Mesenchymal stem cell (in vitro differentiated cells and primary cell): ENCODE data around the gene SNX8.

Experiments used
- DNase-seq: peaks from one replicate; pipeline ENCODE4 v3.0.0-alpha.2; 2013
- H2AFZ ChIP-seq: one replicate; pipeline ENCODE4 v1.6.1; 2013; ENCODE audit warnings: low read depth, mild to moderate bottlenecking, control low read depth, inconsistent platforms, low read length, moderate library complexity
- H2AK5ac ChIP-seq: 2 replicates; pipeline ENCODE4 v1.6.1; 2013; ENCODE audit warnings: low read length, moderate library complexity, mild to moderate bottlenecking, inconsistent platforms; ENCODE audit not compliant: severe bottlenecking
- H2BK120ac ChIP-seq: one replicate; pipeline ENCODE4 v1.6.1; 2013; ENCODE audit warnings: low read depth, mild to moderate bottlenecking, inconsistent platforms, low read length, moderate library complexity
- H2BK12ac ChIP-seq, 2 experiments: one replicate each; pipeline ENCODE4 v1.6.1; 2013; ENCODE audit warnings: inconsistent platforms in 2 of 2, low read length in 2 of 2, mild to moderate bottlenecking in 2 of 2, moderate library complexity in 2 of 2, control low read depth in 1 of 2
- H2BK15ac ChIP-seq: one replicate; pipeline ENCODE4 v1.6.1; 2013; ENCODE audit warnings: mild to moderate bottlenecking, low read depth, inconsistent platforms; ENCODE audit not compliant: poor library complexity, severe bottlenecking
- H2BK5ac ChIP-seq: 2 replicates; pipeline ENCODE4 v1.6.1; 2013; ENCODE audit warnings: low read depth, mild to moderate bottlenecking, low read length, control low read depth, inconsistent platforms; ENCODE audit not compliant: poor library complexity, severe bottlenecking
- H3K14ac ChIP-seq, 2 experiments: one replicate each; pipeline ENCODE4 v1.6.1; 2013; ENCODE audit warnings: inconsistent platforms in 2 of 2, low read length in 2 of 2, control low read depth in 1 of 2, mild to moderate bottlenecking in 1 of 2, moderate library complexity in 1 of 2
- H3K18ac ChIP-seq, 2 experiments: one replicate each; pipeline ENCODE4 v1.6.1; 2013; ENCODE audit warnings: inconsistent platforms in 2 of 2, low read length in 2 of 2, control low read depth in 1 of 2, low read depth in 1 of 2, mild to moderate bottlenecking in 1 of 2
- H3K23ac ChIP-seq, 2 experiments: one replicate each; pipeline ENCODE4 v1.6.1; 2013; ENCODE audit warnings: inconsistent platforms in 2 of 2, low read length in 2 of 2, mild to moderate bottlenecking in 2 of 2, moderate library complexity in 2 of 2, control low read depth in 1 of 2
- H3K27ac ChIP-seq: 2 replicates; pipeline ENCODE4 v1.5.1; 2013; ENCODE audit warnings: mild to moderate bottlenecking, moderate library complexity, low read length, control low read depth, inconsistent platforms; ENCODE audit not compliant: poor library complexity, severe bottlenecking
- H3K27me3 ChIP-seq, 2 experiments: 2 replicates each; pipeline versions ENCODE4 v1.6.1 to v1.7.0; 2013; ENCODE audit warnings: low read length in 2 of 2, mild to moderate bottlenecking in 2 of 2, moderate library complexity in 2 of 2, control low read depth in 1 of 2, inconsistent platforms in 1 of 2; ENCODE audit not compliant: control insufficient read depth in 1 of 2, insufficient read depth in 1 of 2
- H3K36me3 ChIP-seq, 2 experiments: 2 replicates each; pipeline versions ENCODE4 v1.6.1 to v1.7.0; 2013; ENCODE audit warnings: low read length in 2 of 2, control low read depth in 1 of 2, inconsistent platforms in 1 of 2, low read depth in 1 of 2, mild to moderate bottlenecking in 1 of 2; ENCODE audit not compliant: insufficient read depth in 2 of 2, control insufficient read depth in 1 of 2
- H3K4ac ChIP-seq, 2 experiments: one replicate each; pipeline ENCODE4 v1.6.1; 2013; ENCODE audit warnings: inconsistent platforms in 2 of 2, low read length in 2 of 2, mild to moderate bottlenecking in 2 of 2, moderate library complexity in 2 of 2, control low read depth in 1 of 2, low read depth in 1 of 2
- H3K4me1 ChIP-seq: 2 replicates; pipeline ENCODE4 v1.6.1; 2013; ENCODE audit warnings: low read depth, low read length, control low read depth; ENCODE audit not compliant: control insufficient read depth, insufficient read depth
- H3K4me2 ChIP-seq: 2 replicates; pipeline ENCODE4 v1.6.1; 2013; ENCODE audit warnings: low read length, mild to moderate bottlenecking, inconsistent platforms; ENCODE audit not compliant: poor library complexity, severe bottlenecking
- H3K4me3 ChIP-seq, 2 experiments: 2 replicates each; pipeline versions ENCODE4 v1.5.1 to v1.7.0; 2013; ENCODE audit warnings: low read length in 2 of 2, mild to moderate bottlenecking in 2 of 2, control low read depth in 1 of 2, low read depth in 1 of 2; ENCODE audit not compliant: insufficient read depth in 1 of 2
- H3K79me1 ChIP-seq: replicated peaks from 2 replicates; pipeline ENCODE4 v1.6.1; 2013; ENCODE audit warnings: mild to moderate bottlenecking, control low read depth, low read length, inconsistent platforms; ENCODE audit not compliant: poor library complexity, severe bottlenecking
- H3K9ac ChIP-seq: 2 replicates; pipeline ENCODE4 v1.7.0; 2013; ENCODE audit warnings: mild to moderate bottlenecking, low read length, moderate library complexity
- H3K9me3 ChIP-seq: 2 replicates; pipeline ENCODE4 v1.7.0; 2013; ENCODE audit warnings: mild to moderate bottlenecking, low read length; ENCODE audit not compliant: control insufficient read depth
- H4K8ac ChIP-seq: one replicate; pipeline ENCODE4 v1.6.1; 2013; ENCODE audit warnings: inconsistent platforms, mild to moderate bottlenecking, low read length, moderate library complexity
- H4K91ac ChIP-seq: one replicate; pipeline ENCODE4 v1.6.1; 2013; ENCODE audit warnings: mild to moderate bottlenecking, low read length, inconsistent platforms
- WGBS: methylation state at CpG from one replicate; pipeline ENCODE4 v1.1.7; 2013; ENCODE audit warnings: mixed read lengths; 5-methylcytosine and 5-hydroxymethylcytosine counted together

Gene SNX8

GRCh38 chr7:2232766-2233520 is 81.3 kb downstream of the SNX8 start, which contains the start of gene MAD1L1:
MAD1L1 (minus strand) TSS chr7:2232945; CDS start chr7:2230133, 2,812 bp downstream.
- H3K79me1 ChIP-seq = peaks cover 29% of the 10 kb centered on the region
- under 1% methylated on average over 63 of the region's 63 CpGs for WGBS

GRCh38 chr7:2231992-2232765 is 82.1 kb downstream of the SNX8 start:
- peak; percentile 34 for DNase-seq
- H3K14ac ChIP-seq = no peak overlapping the region
- H2BK15ac ChIP-seq = no peak overlapping the region
- H2BK120ac ChIP-seq = no peak overlapping the region
- H3K27ac ChIP-seq = no peak overlapping the region
- no peak overlapping the region for H3K4ac ChIP-seq
- H3K79me1 ChIP-seq = peaks cover 36% of the 10 kb centered on the region
- H3K36me3 ChIP-seq = peaks cover 39 to 43% of the 10 kb centered on the region in 2 experiments
- H3K9ac ChIP-seq = peak overlapping the region; percentile 81
- H3K18ac ChIP-seq = no peak overlapping the region
- peak overlapping the region; percentile 80 for H3K4me2 ChIP-seq
- H3K9me3 ChIP-seq = no peaks in the 10 kb centered on the region
- peaks cover 7% of the 10 kb centered on the region for H3K4me1 ChIP-seq
- peak overlapping the region in 1 of 2 experiments; percentile 29 for H3K23ac ChIP-seq
- no peak overlapping the region for H2BK5ac ChIP-seq
- no peaks in the 10 kb centered on the region for H3K27me3 ChIP-seq
- H4K91ac ChIP-seq = no peak overlapping the region
- no peak overlapping the region for H4K8ac ChIP-seq
- 6% methylated on average over 36 of the region's 46 CpGs for WGBS
- H2AK5ac ChIP-seq = no peak overlapping the region
- no peak overlapping the region for H2BK12ac ChIP-seq
- H3K4me3 ChIP-seq = peak overlapping the region; percentile 86 to 91
- peak overlapping the region; percentile 8 for H2AFZ ChIP-seq

More at GRCh38 chr7:2232766-2233520, 81.3 kb downstream of the SNX8 start, which contains the start of gene MAD1L1:
- peaks cover 7% of the 10 kb centered on the region for H3K4me1 ChIP-seq
- DNase-seq = peak; percentile 92
- H2BK15ac ChIP-seq = no peak within 1 kb of the TSS
- no peaks in the 10 kb centered on the region for H3K9me3 ChIP-seq
- no peak within 1 kb of the TSS for H2BK12ac ChIP-seq
- peak within 1 kb of the TSS; percentile 95 for H2AFZ ChIP-seq
- H3K9ac ChIP-seq = peak within 1 kb of the TSS; percentile 81
- H2BK5ac ChIP-seq = no peak within 1 kb of the TSS
- H3K23ac ChIP-seq = peak within 1 kb of the TSS in 1 of 2 experiments; percentile 29
- peak within 1 kb of the TSS; percentile 61 for H3K27ac ChIP-seq
- no peak within 1 kb of the TSS for H3K14ac ChIP-seq
- peak within 1 kb of the TSS; percentile 72 for H2AK5ac ChIP-seq
- peak within 1 kb of the TSS; percentile 86 to 91 for H3K4me3 ChIP-seq
- H4K8ac ChIP-seq = peak within 1 kb of the TSS; percentile 63
- peak within 1 kb of the TSS; percentile 75 for H2BK120ac ChIP-seq
- no peaks in the 10 kb centered on the region for H3K27me3 ChIP-seq
- peak within 1 kb of the TSS; percentile 84 for H3K4me2 ChIP-seq
- H3K4ac ChIP-seq = peak within 1 kb of the TSS; percentile 75 to 83
- H3K36me3 ChIP-seq = peaks cover 42 to 43% of the 10 kb centered on the region in 2 experiments
- peak within 1 kb of the TSS; percentile 86 for H4K91ac ChIP-seq
- peak within 1 kb of the TSS; percentile 40 to 92 for H3K18ac ChIP-seq

- no peak overlapping the region for H3K9ac ChIP-seq
- peaks cover 7% of the 10 kb centered on the region for H3K4me1 ChIP-seq
- no peak for DNase-seq
- no peaks in the 10 kb centered on the region for H3K9me3 ChIP-seq
- 91% methylated on average over 7 of the region's 9 CpGs for WGBS
- H3K23ac ChIP-seq = no peak overlapping the region
- no peak overlapping the region for H3K18ac ChIP-seq
- no peak overlapping the region for H4K91ac ChIP-seq
- H2BK12ac ChIP-seq = no peak overlapping the region
- H2BK15ac ChIP-seq = no peak overlapping the region
- peaks cover 41 to 50% of the 10 kb centered on the region in 2 experiments for H3K36me3 ChIP-seq
- H3K4ac ChIP-seq = no peak overlapping the region
- H3K27me3 ChIP-seq = no peaks in the 10 kb centered on the region
- H4K8ac ChIP-seq = no peak overlapping the region
- H3K14ac ChIP-seq = no peak overlapping the region
- no peak overlapping the region for H2AK5ac ChIP-seq
- no peak overlapping the region for H2BK5ac ChIP-seq
- H3K27ac ChIP-seq = no peak overlapping the region
- H2BK120ac ChIP-seq = no peak overlapping the region
- no peak overlapping the region for H3K4me3 ChIP-seq
- H3K4me2 ChIP-seq = no peak overlapping the region
- no peak overlapping the region for H2AFZ ChIP-seq
- H3K79me1 ChIP-seq = peaks cover 40% of the 10 kb centered on the region
Observed at GRCh38 chr7:2230882-2231281, 83.4 kb downstream of the SNX8 start.

- H2AFZ ChIP-seq = no peak overlapping the region
- peaks cover 8% of the 10 kb centered on the region for H3K4me1 ChIP-seq
- no peak for DNase-seq
- H2AK5ac ChIP-seq = no peak overlapping the region
- H4K8ac ChIP-seq = no peak overlapping the region
- H3K4me3 ChIP-seq = no peak overlapping the region
- no peak overlapping the region for H3K18ac ChIP-seq
- no peak overlapping the region for H3K4ac ChIP-seq
- H3K23ac ChIP-seq = no peak overlapping the region
- no peak overlapping the region for H2BK12ac ChIP-seq
- no peaks in the 10 kb centered on the region for H3K27me3 ChIP-seq
- no peak overlapping the region for H3K9ac ChIP-seq
- H3K79me1 ChIP-seq = peaks cover 46% of the 10 kb centered on the region
- 97% methylated on average over 8 of the region's 8 CpGs for WGBS
- H4K91ac ChIP-seq = no peak overlapping the region
- H3K4me2 ChIP-seq = no peak overlapping the region
- no peak overlapping the region for H2BK120ac ChIP-seq
- H2BK5ac ChIP-seq = no peak overlapping the region
- H3K9me3 ChIP-seq = no peaks in the 10 kb centered on the region
- no peak overlapping the region for H2BK15ac ChIP-seq
- no peak overlapping the region for H3K27ac ChIP-seq
- H3K36me3 ChIP-seq = peaks cover 42 to 56% of the 10 kb centered on the region in 2 experiments
- H3K14ac ChIP-seq = no peak overlapping the region
Observed at GRCh38 chr7:2230226-2230625, 84.0 kb downstream of the SNX8 start.
